Kidney (tissue), 14 donors: ENCODE measurements around the gene PRRX2. TPM values are rescaled to one million over a fixed set of nuclear protein-coding genes. Genes with fewer than 3 reads are reported as not detected.

Source experiments
- DNase-seq, 5 donors: peaks; one replicate each; pipeline ENCODE4 v3.0.0-alpha.2; 2013 to 2020
- FAIRE-seq: peaks from 2 replicates; lab custom pipeline; 2012; peaks lifted over from hg19 to GRCh38; lab: Jason Lieb, UNC
- H3K27ac ChIP-seq, 2 donors: one replicate each; pipeline ENCODE4 v1.7.0; 2013; ENCODE audit warnings: low read depth in 2 of 2, low read length in 2 of 2, inconsistent platforms in 1 of 2
- H3K27me3 ChIP-seq: one replicate; pipeline ENCODE4 v1.7.1; 2013; ENCODE audit warnings: low read length, inconsistent platforms; ENCODE audit not compliant: control insufficient read depth, insufficient read depth
- H3K36me3 ChIP-seq, 3 donors: one replicate each; pipeline versions ENCODE4 v1.7.0 to v1.7.1; 2013; ENCODE audit warnings: low read length in 3 of 3, control low read depth in 1 of 3, inconsistent platforms in 1 of 3; ENCODE audit not compliant: insufficient read depth in 3 of 3, control insufficient read depth in 2 of 3
- H3K4me1 ChIP-seq, 3 donors: one replicate each; pipeline versions ENCODE4 v1.7.0 to v1.7.1; 2013; ENCODE audit warnings: low read length in 3 of 3, inconsistent platforms in 1 of 3, low read depth in 1 of 3; ENCODE audit not compliant: control insufficient read depth in 2 of 3, insufficient read depth in 2 of 3
- H3K4me3 ChIP-seq, 3 donors: one replicate each; pipeline versions ENCODE4 v1.7.0 to v1.8.1; 2013; ENCODE audit warnings: low read length in 3 of 3, control low read depth in 1 of 3, inconsistent platforms in 1 of 3
- H3K9ac ChIP-seq, 3 donors: one replicate each; pipeline versions ENCODE4 v1.7.0 to v1.7.1; 2013; ENCODE audit warnings: low read length in 3 of 3, control low read depth in 1 of 3, inconsistent platforms in 1 of 3
- H3K9me3 ChIP-seq, 3 donors: one replicate each; pipeline versions ENCODE4 v1.7.0 to v1.7.1; 2013; ENCODE audit warnings: low read length in 3 of 3, control low read depth in 1 of 3, inconsistent platforms in 1 of 3; ENCODE audit not compliant: control insufficient read depth in 2 of 3, insufficient read depth in 1 of 3
- CTCF ChIP-seq: IDR thresholded peaks from 3 replicates; pipeline ENCODE4 v1.5.1; 2012; ENCODE audit warnings: mild to moderate bottlenecking, moderate library complexity, borderline replicate concordance; ENCODE audit not compliant: insufficient read depth; ENCODE audit errors: extremely low read depth
- intact Hi-C: fragments of 100-400 bp; cut with DNase I; formaldehyde crosslinking; loops from one replicate; pipeline ENCODE4 v1.11.1; 2022
- polyA plus RNA-seq: library from polyadenylated mRNA; stranded (reverse); fragments of 350-450 nt; fragmentation: Illumina TruSeq; extraction: RNeasy Lipid Tissue Mini Kit (QIAGEN cat#74804); gene quantifications from one replicate; pipeline ENCODE4 v1.2.3, GENCODE V29; 2014; ENCODE audit warnings: low read depth, low replicate concordance; ENCODE audit not compliant: insufficient read depth
- total RNA-seq: library from RNA; stranded (reverse); fragmentation: NEBNext Ultra II Directional; extraction: Animal tissue kit (Norgen Biotek cat#: 25700); gene quantifications from one replicate; pipeline ENCODE4 v1.2.1, GENCODE V29; 2021
- donor health status: control.
- donor health status: control.
- donor health status: control.
- donor health status: control.
- donor health status: control.
- donor health status: DM: yes; HTN: yes; CAD: no.
- donor health status: Normal renal cell carcinoma (clear cell type).

PRRX2 gene
- total and polyA plus RNA-seq, 2 donors from 2014 or later: 1.8 to 2.3 TPM

- intact Hi-C loops: no loop called here
- TF ChIP-seq CTCF: no peak
- H3K27me3 ChIP-seq: no peaks in the 10 kb centered on the region
- DNase-seq (no peak), FAIRE-seq (no peak)
- H3K9me3 ChIP-seq: no peaks in the 10 kb centered on the region
- no peak overlapping the region for H3K27ac ChIP-seq
- no peak overlapping the region for H3K9ac ChIP-seq
- no peaks in the 10 kb centered on the region for H3K36me3 ChIP-seq
- H3K4me1 ChIP-seq: no peaks in the 10 kb centered on the region
- H3K4me3 ChIP-seq: no peak overlapping the region
These were observed 21.9 kb downstream of the PRRX2 start for GRCh38 chr9:129687391-129687790.

- no peaks in the 10 kb centered on the region for H3K36me3 ChIP-seq
- no peak overlapping the region for H3K9ac ChIP-seq
- no peaks in the 10 kb centered on the region for H3K9me3 ChIP-seq
- no peaks in the 10 kb centered on the region for H3K27me3 ChIP-seq
- TF ChIP-seq CTCF: no peak
- H3K4me3 ChIP-seq: no peak overlapping the region
- DNase-seq: no peak
- H3K4me1 ChIP-seq: no peaks in the 10 kb centered on the region
- intact Hi-C loops: no loop called here
- H3K27ac ChIP-seq: no peak overlapping the region
- FAIRE-seq: no peak
These were observed 23.0 kb downstream of the PRRX2 start for GRCh38 chr9:129688285-129689043.

GRCh38 chr9:129692534-129692933 is 27.1 kb downstream of the PRRX2 start:
- no peak for FAIRE-seq
- no peaks in the 10 kb centered on the region for H3K9me3 ChIP-seq
- H3K36me3 ChIP-seq: no peaks in the 10 kb centered on the region
- H3K9ac ChIP-seq: no peak overlapping the region
- TF ChIP-seq CTCF: no peak
- H3K27me3 ChIP-seq: peaks cover 2% of the 10 kb centered on the region
- intact Hi-C loops: no loop called here
- H3K27ac ChIP-seq: no peak overlapping the region
- no peak overlapping the region for H3K4me3 ChIP-seq
- no peaks in the 10 kb centered on the region for H3K4me1 ChIP-seq
- no peak for DNase-seq
